Activated CD8-positive, alpha-beta memory T cell treated with anti-CD3 and anti-CD28 coated beads for 1 hour (primary cell): ENCODE results near the gene NR1H3.
"Not testable (repeated sequence)": the region's sequence is repeated elsewhere in the genome, so short reads cannot be mapped to it uniquely, and the experiment has no call there.

ENCODE experiments used
- DNase-seq, 2 donors: peaks; one replicate each; pipeline ENCODE4 v3.0.0-alpha.2; 2020; ENCODE audit warnings: low read depth in 1 of 2; ENCODE audit errors: extremely low read depth in 1 of 2

Gene NR1H3

GRCh38 chr11:47299078-47299477 lies 41.3 kb downstream of the NR1H3 start:
- DNase-seq, result no peak

- DNase-seq, result no peak
Observed at GRCh38 chr11:47302853-47303252, 45.1 kb downstream of the NR1H3 start.

GRCh38 chr11:47305734-47306483 lies 48.1 kb downstream of the NR1H3 start:
- DNase-seq, result no peak

GRCh38 chr11:47306484-47306844 lies 48.7 kb downstream of the NR1H3 start:
- DNase-seq, result no peak

GRCh38 chr11:47308050-47308823 lies 50.4 kb downstream of the NR1H3 start:
- no peak for DNase-seq

GRCh38 chr11:47314992-47315391 lies 57.2 kb downstream of the NR1H3 start:
- no peak for DNase-seq

- DNase-seq, result not testable (repeated sequence)
Observed at GRCh38 chr11:47316501-47316900, 58.7 kb downstream of the NR1H3 start.

- no peak for DNase-seq
Observed at GRCh38 chr11:47317064-47317828, 59.5 kb downstream of the NR1H3 start.

GRCh38 chr11:47318166-47318565 lies 60.4 kb downstream of the NR1H3 start:
- no peak for DNase-seq
